ELF-1 (cell line): ENCODE results near the gene POLR2I.

Source experiments
- DNase-seq: peaks from one replicate; pipeline ENCODE4 v3.0.0-alpha.2; 2016; ENCODE audit warnings: low read depth, low spot score

The POLR2I gene

GRCh38 chr19:36114721-36115452 is at the start of gene POLR2I:
Gene POLR2I (minus strand): TSS chr19:36114875. CDS start chr19:36114856, 19 bp downstream.
- peak; percentile 100 for DNase-seq

- no peak for DNase-seq
Observed at GRCh38 chr19:36163813-36164212, 49.1 kb upstream of the POLR2I start.

- DNase-seq = no peak
Observed at GRCh38 chr19:36160821-36161596, 46.3 kb upstream of the POLR2I start.

- DNase-seq = no peak
Observed at GRCh38 chr19:36153126-36153525, 38.5 kb upstream of the POLR2I start.

- DNase-seq = no peak
Observed at GRCh38 chr19:36152352-36153091, 37.8 kb upstream of the POLR2I start, which contains the start of gene COX7A1. Gene COX7A1 (minus strand): TSS chr19:36152447. CDS start chr19:36152407, 40 bp downstream.

- no peak for DNase-seq
Observed at GRCh38 chr19:36152019-36152351, 37.3 kb upstream of the POLR2I start.

- peak; percentile 66 for DNase-seq
Observed at GRCh38 chr19:36151144-36152018, 36.7 kb upstream of the POLR2I start.

- no peak for DNase-seq
Observed at GRCh38 chr19:36150586-36150985, 35.9 kb upstream of the POLR2I start.

GRCh38 chr19:36149673-36150406 is 35.2 kb upstream of the POLR2I start:
- no peak for DNase-seq

GRCh38 chr19:36144624-36145023 is 29.9 kb upstream of the POLR2I start:
- DNase-seq = no peak

GRCh38 chr19:36142496-36142895 is 27.8 kb upstream of the POLR2I start:
- no peak for DNase-seq

GRCh38 chr19:36142046-36142445 is 27.4 kb upstream of the POLR2I start:
- DNase-seq = no peak

- peak; percentile 96 for DNase-seq
Observed at GRCh38 chr19:36141039-36141927, 26.6 kb upstream of the POLR2I start.

GRCh38 chr19:36140304-36141038 is 25.8 kb upstream of the POLR2I start:
- DNase-seq = peak; percentile 72

GRCh38 chr19:36139473-36140303 is 25.0 kb upstream of the POLR2I start, which contains the start of gene CAPNS1:
Gene CAPNS1 (plus strand): TSS chr19:36140066. CDS start chr19:36141012, 946 bp downstream.
- peak; percentile 98 for DNase-seq

- no peak for DNase-seq
Observed at GRCh38 chr19:36139120-36139472, 24.4 kb upstream of the POLR2I start.

GRCh38 chr19:36136964-36137686 is 22.4 kb upstream of the POLR2I start:
- DNase-seq = peak; percentile 33
